Measurements from ENCODE around the gene PIP5KL1. TPM values are rescaled to one million over a fixed set of nuclear protein-coding genes. Genes with fewer than 3 reads are reported as not detected.
A peak's percentile ranks its signal among the peaks of the same experiment; 100 is the strongest.

Gene PIP5KL1
- total RNA-seq, 1 donor from 2014 or later, result 4.9 TPM

DNA sequence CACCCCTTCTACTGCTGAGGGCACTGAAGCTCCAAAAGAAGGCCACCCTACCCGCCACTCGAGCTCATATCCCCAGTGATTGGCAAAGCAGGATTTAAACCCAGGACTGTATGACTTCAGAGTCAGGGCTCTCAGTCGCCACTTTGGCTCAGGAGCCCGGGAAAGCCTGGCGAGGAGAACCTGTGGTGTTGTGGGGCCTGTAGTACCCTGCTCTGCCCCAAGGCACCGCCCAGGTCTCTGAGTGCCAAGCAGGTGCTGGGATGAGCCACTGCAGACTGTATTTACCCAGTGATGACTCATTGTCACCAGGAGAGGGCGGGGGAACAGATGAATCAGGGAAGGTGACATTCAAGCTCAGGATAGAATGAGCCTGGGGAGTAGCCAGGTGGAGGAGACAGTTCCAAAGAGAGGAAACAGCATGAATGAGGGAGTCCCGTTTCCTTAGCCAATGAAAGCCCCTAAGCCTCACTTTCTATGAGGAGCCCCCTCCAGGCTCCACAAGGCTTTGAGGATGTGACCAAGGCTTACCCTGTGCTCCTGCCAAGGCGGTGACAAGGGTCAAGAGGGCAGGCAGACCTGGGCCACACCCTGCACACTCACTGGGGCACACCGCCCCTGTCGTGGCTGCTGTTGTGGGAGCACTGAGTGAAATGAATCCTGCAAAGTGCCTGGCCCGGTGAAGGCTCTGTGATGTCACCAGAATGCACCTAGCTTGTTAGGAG, 24.9 kb upstream of the PIP5KL1 start:
- H3K36me3 Mint-ChIP-seq (ENCODE audit: low read depth, unreplicated experiment), result peaks cover 5% of the 10 kb centered on the region
- H2AFZ ChIP-seq (ENCODE audit: low read depth, low read length), result no peak overlapping the region
- no peaks in the 10 kb centered on the region for H3K36me3 ChIP-seq (ENCODE audit: insufficient read depth, low read length)
- DNase-seq (ENCODE audit: low read depth) (peak; percentile 23), FAIRE-seq (no peak)
- TF ChIP-seq, protein P1, sequence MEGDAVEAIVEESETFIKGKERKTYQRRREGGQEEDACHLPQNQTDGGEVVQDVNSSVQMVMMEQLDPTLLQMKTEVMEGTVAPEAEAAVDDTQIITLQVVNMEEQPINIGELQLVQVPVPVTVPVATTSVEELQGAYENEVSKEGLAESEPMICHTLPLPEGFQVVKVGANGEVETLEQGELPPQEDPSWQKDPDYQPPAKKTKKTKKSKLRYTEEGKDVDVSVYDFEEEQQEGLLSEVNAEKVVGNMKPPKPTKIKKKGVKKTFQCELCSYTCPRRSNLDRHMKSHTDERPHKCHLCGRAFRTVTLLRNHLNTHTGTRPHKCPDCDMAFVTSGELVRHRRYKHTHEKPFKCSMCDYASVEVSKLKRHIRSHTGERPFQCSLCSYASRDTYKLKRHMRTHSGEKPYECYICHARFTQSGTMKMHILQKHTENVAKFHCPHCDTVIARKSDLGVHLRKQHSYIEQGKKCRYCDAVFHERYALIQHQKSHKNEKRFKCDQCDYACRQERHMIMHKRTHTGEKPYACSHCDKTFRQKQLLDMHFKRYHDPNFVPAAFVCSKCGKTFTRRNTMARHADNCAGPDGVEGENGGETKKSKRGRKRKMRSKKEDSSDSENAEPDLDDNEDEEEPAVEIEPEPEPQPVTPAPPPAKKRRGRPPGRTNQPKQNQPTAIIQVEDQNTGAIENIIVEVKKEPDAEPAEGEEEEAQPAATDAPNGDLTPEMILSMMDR (IDR thresholded peaks at IDR 0.05; ENCODE audit: insufficient read depth, low read depth, low read length), result no peak
- no peak for TF ChIP-seq EZH2 (IDR thresholded peaks at IDR 0.05; ENCODE audit: insufficient read depth, low read length)
- H3K27ac ChIP-seq (ENCODE audit: low read depth, low read length), result no peak overlapping the region
- H3K4me3 ChIP-seq (ENCODE audit: insufficient read depth, low read depth, low read length), result no peak overlapping the region
- no peaks in the 10 kb centered on the region for H3K9me3 Mint-ChIP-seq (ENCODE audit: unreplicated experiment)
- peaks cover 7% of the 10 kb centered on the region for H3K4me1 Mint-ChIP-seq (ENCODE audit: low read depth, unreplicated experiment)
- H3K27me3 ChIP-seq (ENCODE audit: insufficient read depth, low read length), result no peaks in the 10 kb centered on the region
- H3K4me1 ChIP-seq (ENCODE audit: insufficient read depth, low read length), result peaks cover 14% of the 10 kb centered on the region
- H4K20me1 ChIP-seq (ENCODE audit: insufficient read depth, low read length), result peaks cover 65% of the 10 kb centered on the region
- H3K9ac ChIP-seq (ENCODE audit: low read length), result peak overlapping the region; percentile 8
- no peak overlapping the region for H3K27ac Mint-ChIP-seq (ENCODE audit: unreplicated experiment)
- H3K9me3 ChIP-seq (ENCODE audit: insufficient read depth, low read depth, low read length), result no peaks in the 10 kb centered on the region
- no peaks in the 10 kb centered on the region for H3K27me3 Mint-ChIP-seq (ENCODE audit: low read depth, unreplicated experiment)
- H3K79me2 ChIP-seq (ENCODE audit: insufficient read depth, low read length), result peaks cover 28% of the 10 kb centered on the region
- no peak overlapping the region for H3K4me2 ChIP-seq (ENCODE audit: low read length)
- H3K4me3 Mint-ChIP-seq (ENCODE audit: unreplicated experiment), result no peak overlapping the region

DNA sequence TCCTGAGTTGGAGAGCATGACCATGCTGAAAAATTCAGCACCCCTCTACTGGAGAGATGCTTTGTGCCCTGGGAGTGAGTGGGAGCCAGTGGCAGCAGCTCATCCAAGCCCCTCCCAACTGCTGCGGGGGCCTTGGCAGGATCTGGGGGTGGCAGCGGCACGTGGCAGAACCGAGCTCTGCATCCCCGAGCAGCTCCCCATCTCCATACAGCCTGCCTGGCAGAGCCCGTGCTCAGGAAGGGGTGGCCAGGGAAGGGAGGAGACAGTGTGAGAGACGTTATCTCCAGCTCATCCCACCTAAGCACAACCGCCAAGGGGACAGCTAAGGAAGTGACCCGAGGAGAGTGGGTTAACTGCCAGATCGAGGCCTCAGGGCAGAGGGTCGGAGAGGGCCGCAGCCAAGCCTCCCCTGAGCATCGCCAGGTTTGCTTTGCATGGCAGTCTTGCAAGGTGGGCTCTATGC, 24.3 kb upstream of the PIP5KL1 start:
- Histone ChIP-seq H4K20me1 (ENCODE audit: insufficient read depth, low read length) (peaks cover 64% of the 10 kb centered on the region), H3K4me3 (ENCODE audit: insufficient read depth, low read depth, low read length) (no peak overlapping the region), H3K9me3 (ENCODE audit: insufficient read depth, low read depth, low read length) (no peaks in the 10 kb centered on the region), H3K36me3 (ENCODE audit: insufficient read depth, low read length) (no peaks in the 10 kb centered on the region), H3K27me3 (ENCODE audit: insufficient read depth, low read length) (no peaks in the 10 kb centered on the region), H3K4me2 (ENCODE audit: low read length) (no peak overlapping the region), H3K9ac (ENCODE audit: low read length) (no peak overlapping the region), H2AFZ (ENCODE audit: low read depth, low read length) (no peak overlapping the region), H3K4me1 (ENCODE audit: insufficient read depth, low read length) (peaks cover 14% of the 10 kb centered on the region), H3K27ac (ENCODE audit: low read depth, low read length) (no peak overlapping the region), H3K79me2 (ENCODE audit: insufficient read depth, low read length) (peaks cover 28% of the 10 kb centered on the region)
- H3K27me3 Mint-ChIP-seq (ENCODE audit: low read depth, unreplicated experiment), result no peaks in the 10 kb centered on the region
- TF ChIP-seq EZH2 (IDR thresholded peaks at IDR 0.05; ENCODE audit: insufficient read depth, low read length), result no peak
- TF ChIP-seq, protein P1 (IDR thresholded peaks at IDR 0.05; ENCODE audit: insufficient read depth, low read depth, low read length), result no peak
- H3K9me3 Mint-ChIP-seq (ENCODE audit: unreplicated experiment), result no peaks in the 10 kb centered on the region
- FAIRE-seq, result no peak
- no peak overlapping the region for H3K4me3 Mint-ChIP-seq (ENCODE audit: unreplicated experiment)
- no peak for DNase-seq (ENCODE audit: low read depth)
- H3K36me3 Mint-ChIP-seq (ENCODE audit: low read depth, unreplicated experiment), result peaks cover 5% of the 10 kb centered on the region
- peaks cover 5% of the 10 kb centered on the region for H3K4me1 Mint-ChIP-seq (ENCODE audit: low read depth, unreplicated experiment)
- no peak overlapping the region for H3K27ac Mint-ChIP-seq (ENCODE audit: unreplicated experiment)

Data from astrocyte (in vitro differentiated cells and primary cell).